ENCODE measurements around the gene MRPS30. TPM values are rescaled to one million over a fixed set of nuclear protein-coding genes. Genes with fewer than 3 reads are reported as not detected.

The MRPS30 gene
- total RNA-seq, 1 donor from 2014 or later: 87.4 TPM

DNA sequence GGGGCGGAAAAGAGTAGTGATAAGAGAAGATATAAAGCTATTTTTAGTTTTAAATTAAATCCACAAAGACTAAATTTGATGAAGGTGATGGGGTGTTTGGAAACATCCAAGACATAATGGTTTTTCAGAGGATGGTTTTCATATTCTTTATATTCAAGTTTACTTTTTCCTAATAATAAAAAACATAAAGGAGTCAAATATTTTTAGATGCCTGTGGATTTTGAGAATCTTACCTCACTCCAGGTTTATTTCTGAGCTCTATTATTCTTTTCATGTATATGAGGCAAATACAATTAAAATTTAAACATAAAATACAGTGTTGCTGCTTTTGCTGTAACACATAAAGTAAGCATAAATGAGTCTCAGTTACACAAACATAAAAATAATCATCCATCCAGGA lies 22.2 kb downstream of the MRPS30 start:
- TF ChIP-seq EZH2phosphoT487 (IDR thresholded peaks at IDR 0.05): no peak
- TF ChIP-seq, protein P1, sequence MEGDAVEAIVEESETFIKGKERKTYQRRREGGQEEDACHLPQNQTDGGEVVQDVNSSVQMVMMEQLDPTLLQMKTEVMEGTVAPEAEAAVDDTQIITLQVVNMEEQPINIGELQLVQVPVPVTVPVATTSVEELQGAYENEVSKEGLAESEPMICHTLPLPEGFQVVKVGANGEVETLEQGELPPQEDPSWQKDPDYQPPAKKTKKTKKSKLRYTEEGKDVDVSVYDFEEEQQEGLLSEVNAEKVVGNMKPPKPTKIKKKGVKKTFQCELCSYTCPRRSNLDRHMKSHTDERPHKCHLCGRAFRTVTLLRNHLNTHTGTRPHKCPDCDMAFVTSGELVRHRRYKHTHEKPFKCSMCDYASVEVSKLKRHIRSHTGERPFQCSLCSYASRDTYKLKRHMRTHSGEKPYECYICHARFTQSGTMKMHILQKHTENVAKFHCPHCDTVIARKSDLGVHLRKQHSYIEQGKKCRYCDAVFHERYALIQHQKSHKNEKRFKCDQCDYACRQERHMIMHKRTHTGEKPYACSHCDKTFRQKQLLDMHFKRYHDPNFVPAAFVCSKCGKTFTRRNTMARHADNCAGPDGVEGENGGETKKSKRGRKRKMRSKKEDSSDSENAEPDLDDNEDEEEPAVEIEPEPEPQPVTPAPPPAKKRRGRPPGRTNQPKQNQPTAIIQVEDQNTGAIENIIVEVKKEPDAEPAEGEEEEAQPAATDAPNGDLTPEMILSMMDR (IDR thresholded peaks at IDR 0.05): no peak
- no peak for TF ChIP-seq EZH2 (IDR thresholded peaks at IDR 0.05)

DNA sequence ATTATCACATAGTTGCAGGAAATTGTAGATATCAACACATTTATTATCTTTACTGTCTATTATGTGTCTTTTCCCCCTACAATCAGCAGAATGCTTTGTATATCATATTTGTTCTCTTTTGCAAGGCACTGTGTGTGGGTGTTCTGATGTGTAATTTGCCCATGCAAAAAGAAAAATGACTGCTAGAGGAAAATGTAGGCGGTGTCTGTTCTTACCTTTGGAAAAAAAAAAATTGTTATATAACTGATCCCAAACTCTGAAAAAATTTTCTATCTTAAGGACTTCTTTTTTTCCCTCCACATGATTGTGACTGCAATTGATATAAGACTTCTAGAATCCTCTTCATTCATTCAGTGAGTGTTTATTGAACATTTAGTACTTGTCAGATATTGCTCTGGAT lies 24.5 kb downstream of the MRPS30 start:
- no peak overlapping the region for H3K4me2 ChIP-seq
- H3K9ac ChIP-seq: no peak overlapping the region
- H3K27ac ChIP-seq: no peak overlapping the region
- no peak overlapping the region for H3K4me3 ChIP-seq
- Mint-ChIP-seq H3K27ac (no peak overlapping the region), H3K9me3 (no peaks in the 10 kb centered on the region), H3K36me3 (peaks cover 2% of the 10 kb centered on the region), H3K4me1 (no peaks in the 10 kb centered on the region), H3K27me3 (ENCODE audit: insufficient read depth, low read depth) (no peaks in the 10 kb centered on the region), H3K4me3 (no peak overlapping the region)
- TF ChIP-seq EZH2phosphoT487 (IDR thresholded peaks at IDR 0.05): no peak
- TF ChIP-seq, protein P1 (IDR thresholded peaks at IDR 0.05): no peak
- TF ChIP-seq EZH2 (IDR thresholded peaks at IDR 0.05): no peak
- H3K4me1 ChIP-seq: no peaks in the 10 kb centered on the region
- H3K9me3 ChIP-seq (ENCODE audit: low read depth): no peaks in the 10 kb centered on the region
- H3K79me2 ChIP-seq (ENCODE audit: low read depth): no peaks in the 10 kb centered on the region
- H3K27me3 ChIP-seq: no peaks in the 10 kb centered on the region
- no peak for DNase-seq (ENCODE audit: low spot score)
- no peak overlapping the region for H2AFZ ChIP-seq (replicated peaks)
- no peaks in the 10 kb centered on the region for H3F3A ChIP-seq (ENCODE audit: low read depth)
- H3K36me3 ChIP-seq: no peaks in the 10 kb centered on the region
- no peaks in the 10 kb centered on the region for H4K20me1 ChIP-seq (ENCODE audit: low read depth)

More for the DNA sequence above, 22.2 kb downstream of the MRPS30 start:
- no peak overlapping the region for H3K4me3 Mint-ChIP-seq
- Histone ChIP-seq H3K36me3 (no peaks in the 10 kb centered on the region), H3K4me1 (no peaks in the 10 kb centered on the region), H3K4me3 (no peak overlapping the region), H3F3A (ENCODE audit: low read depth) (no peaks in the 10 kb centered on the region), H3K27me3 (no peaks in the 10 kb centered on the region), H3K79me2 (ENCODE audit: low read depth) (no peaks in the 10 kb centered on the region), H3K9me3 (ENCODE audit: low read depth) (no peaks in the 10 kb centered on the region), H3K27ac (no peak overlapping the region), H3K9ac (no peak overlapping the region), H2AFZ (replicated peaks) (no peak overlapping the region), H4K20me1 (ENCODE audit: low read depth) (no peaks in the 10 kb centered on the region), H3K4me2 (no peak overlapping the region)
- H3K9me3 Mint-ChIP-seq: no peaks in the 10 kb centered on the region
- peaks cover 4% of the 10 kb centered on the region for H3K36me3 Mint-ChIP-seq
- H3K27ac Mint-ChIP-seq: no peak overlapping the region
- H3K27me3 Mint-ChIP-seq (ENCODE audit: insufficient read depth, low read depth): no peaks in the 10 kb centered on the region
- no peak for DNase-seq (ENCODE audit: low spot score)
- H3K4me1 Mint-ChIP-seq: no peaks in the 10 kb centered on the region

DNA sequence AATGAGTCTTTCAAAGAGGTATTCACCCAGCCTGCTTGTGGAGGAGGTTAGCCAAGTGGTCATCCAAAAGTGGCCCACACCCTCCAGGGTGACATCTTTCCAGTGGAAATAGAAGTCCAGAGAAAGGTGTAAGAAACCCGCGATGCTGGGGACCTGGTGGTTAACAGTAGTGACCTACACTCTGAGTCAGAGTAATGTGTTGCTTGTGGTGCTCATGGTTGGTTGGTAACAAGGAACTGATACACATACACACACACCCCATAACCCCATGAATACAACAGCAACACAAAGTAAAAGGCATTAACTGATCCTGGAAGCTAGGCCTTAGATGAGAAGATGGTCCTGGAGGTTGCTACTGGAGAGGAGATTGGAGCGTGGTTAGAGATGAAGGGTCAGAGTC lies 26.9 kb downstream of the MRPS30 start:
- no peak for DNase-seq (ENCODE audit: low spot score)

More for the DNA sequence above, 26.9 kb downstream of the MRPS30 start:
- H3K36me3 ChIP-seq: no peaks in the 10 kb centered on the region
- no peak overlapping the region for H3K27ac Mint-ChIP-seq
- no peak overlapping the region for H2AFZ ChIP-seq (replicated peaks)
- H3K4me3 Mint-ChIP-seq: no peak overlapping the region
- no peak overlapping the region for H3K4me3 ChIP-seq
- no peaks in the 10 kb centered on the region for H3K4me1 Mint-ChIP-seq
- no peaks in the 10 kb centered on the region for H3K79me2 ChIP-seq (ENCODE audit: low read depth)
- no peaks in the 10 kb centered on the region for H4K20me1 ChIP-seq (ENCODE audit: low read depth)
- H3K4me2 ChIP-seq: no peak overlapping the region
- no peaks in the 10 kb centered on the region for H3K9me3 ChIP-seq (ENCODE audit: low read depth)
- TF ChIP-seq EZH2phosphoT487 (IDR thresholded peaks at IDR 0.05): no peak
- no peak for TF ChIP-seq EZH2 (IDR thresholded peaks at IDR 0.05)
- TF ChIP-seq, protein P1 (IDR thresholded peaks at IDR 0.05): no peak
- H3K4me1 ChIP-seq: no peaks in the 10 kb centered on the region
- no peaks in the 10 kb centered on the region for H3K27me3 Mint-ChIP-seq (ENCODE audit: insufficient read depth, low read depth)
- H3K9me3 Mint-ChIP-seq: peaks cover 14% of the 10 kb centered on the region
- peaks cover 7% of the 10 kb centered on the region for H3K36me3 Mint-ChIP-seq
- no peaks in the 10 kb centered on the region for H3K27me3 ChIP-seq
- no peak overlapping the region for H3K27ac ChIP-seq
- no peaks in the 10 kb centered on the region for H3F3A ChIP-seq (ENCODE audit: low read depth)
- no peak overlapping the region for H3K9ac ChIP-seq
